ENCODE data around the gene SGK1.

DNA sequence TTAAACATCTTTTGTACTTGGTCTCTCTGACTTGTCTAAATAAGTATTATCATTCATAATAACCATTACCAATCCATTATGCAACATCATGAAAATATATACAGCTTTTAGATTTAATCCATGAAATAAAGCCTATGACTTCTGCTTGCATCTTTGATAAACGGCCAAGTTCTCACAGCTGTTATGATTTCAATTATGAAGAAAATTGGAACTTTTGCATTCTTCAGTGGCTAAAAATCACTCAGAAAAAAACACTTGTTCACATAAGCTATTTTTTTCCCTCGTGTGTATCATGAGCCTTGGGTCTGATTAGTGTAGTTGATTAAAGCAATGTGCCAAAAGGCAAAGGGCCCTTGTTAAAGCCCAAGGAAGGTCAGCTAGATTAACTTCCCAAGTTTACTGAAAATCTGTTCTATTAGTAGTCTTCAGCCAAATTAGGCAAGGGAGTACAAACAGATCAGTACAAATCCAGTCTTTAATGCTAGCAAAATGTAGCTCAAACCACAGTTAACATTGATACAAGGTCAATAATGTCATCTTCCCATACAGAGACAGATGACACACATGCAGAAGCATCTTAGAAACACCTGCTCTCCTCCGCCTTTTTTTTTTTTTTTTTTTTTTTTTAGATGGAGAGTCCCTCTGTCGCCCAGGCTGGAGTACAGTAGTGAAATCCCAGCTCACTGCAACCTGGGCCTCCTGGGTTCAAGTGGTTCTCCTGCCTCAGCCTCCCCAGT, 69.9 kb downstream of the SGK1 start:
- TF ChIP-seq, protein P1, sequence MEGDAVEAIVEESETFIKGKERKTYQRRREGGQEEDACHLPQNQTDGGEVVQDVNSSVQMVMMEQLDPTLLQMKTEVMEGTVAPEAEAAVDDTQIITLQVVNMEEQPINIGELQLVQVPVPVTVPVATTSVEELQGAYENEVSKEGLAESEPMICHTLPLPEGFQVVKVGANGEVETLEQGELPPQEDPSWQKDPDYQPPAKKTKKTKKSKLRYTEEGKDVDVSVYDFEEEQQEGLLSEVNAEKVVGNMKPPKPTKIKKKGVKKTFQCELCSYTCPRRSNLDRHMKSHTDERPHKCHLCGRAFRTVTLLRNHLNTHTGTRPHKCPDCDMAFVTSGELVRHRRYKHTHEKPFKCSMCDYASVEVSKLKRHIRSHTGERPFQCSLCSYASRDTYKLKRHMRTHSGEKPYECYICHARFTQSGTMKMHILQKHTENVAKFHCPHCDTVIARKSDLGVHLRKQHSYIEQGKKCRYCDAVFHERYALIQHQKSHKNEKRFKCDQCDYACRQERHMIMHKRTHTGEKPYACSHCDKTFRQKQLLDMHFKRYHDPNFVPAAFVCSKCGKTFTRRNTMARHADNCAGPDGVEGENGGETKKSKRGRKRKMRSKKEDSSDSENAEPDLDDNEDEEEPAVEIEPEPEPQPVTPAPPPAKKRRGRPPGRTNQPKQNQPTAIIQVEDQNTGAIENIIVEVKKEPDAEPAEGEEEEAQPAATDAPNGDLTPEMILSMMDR (IDR thresholded peaks at IDR 0.05) = no peak
- TF ChIP-seq POLR2A (IDR thresholded peaks at IDR 0.05) = no peak

Measured in testis (tissue), 2 donors.